ENCODE data around the gene ARL6IP5. TPM values are rescaled to one million over a fixed set of nuclear protein-coding genes. Genes with fewer than 3 reads are reported as not detected.

Gene ARL6IP5
- total RNA-seq, 2 donors from 2014 or later, result 172 to 199 TPM

GRCh38 chr3:69082361-69082760, 2.4 kb upstream of the ARL6IP5 start:
- no peak for TF ChIP-seq CTCF (IDR thresholded peaks at IDR 0.05)
- peak overlapping the region in 1 of 2 donors; percentile 96 for H3K27ac ChIP-seq
- H3K4me3 ChIP-seq, result no peak overlapping the region

DNA sequence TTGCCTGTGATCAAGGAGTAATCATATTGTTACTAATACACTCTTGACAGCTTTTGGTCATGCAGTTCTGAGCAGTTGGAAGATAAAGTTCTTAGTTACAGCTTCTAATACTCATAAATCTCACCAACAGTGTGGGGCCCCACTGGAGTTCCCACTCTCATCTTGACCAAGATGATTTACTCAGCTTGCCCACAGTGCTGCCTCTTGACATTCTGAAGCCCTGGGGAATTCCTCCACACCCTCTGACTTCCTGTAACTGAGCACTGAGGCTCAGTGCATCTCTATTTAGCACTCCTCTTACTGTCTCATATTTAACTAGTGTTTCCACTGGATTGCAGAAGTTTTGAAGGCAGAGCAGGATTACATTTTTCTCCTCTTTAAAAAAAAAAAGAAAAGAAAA, 1.9 kb upstream of the ARL6IP5 start:
- Histone ChIP-seq H3K27me3 (no peaks in the 10 kb centered on the region), H3K4me1 (peaks cover 0 to 74% of the 10 kb centered on the region in 2 donors), H3K36me3 (no peaks in the 10 kb centered on the region), H3K27ac (peak overlapping the region in 1 of 2 donors; percentile 96), H3K4me3 (no peak overlapping the region), H3K9me3 (no peaks in the 10 kb centered on the region)
- no peak for DNase-seq (ENCODE audit: low spot score)
- TF ChIP-seq CTCF (IDR thresholded peaks at IDR 0.05), result no peak

More at GRCh38 chr3:69082361-69082760, 2.4 kb upstream of the ARL6IP5 start:
- H3K9me3 ChIP-seq, result no peaks in the 10 kb centered on the region
- H3K27me3 ChIP-seq, result no peaks in the 10 kb centered on the region
- DNase-seq (ENCODE audit: low spot score), result no peak
- H3K36me3 ChIP-seq, result no peaks in the 10 kb centered on the region
- peaks cover 0 to 70% of the 10 kb centered on the region in 2 donors for H3K4me1 ChIP-seq

DNA sequence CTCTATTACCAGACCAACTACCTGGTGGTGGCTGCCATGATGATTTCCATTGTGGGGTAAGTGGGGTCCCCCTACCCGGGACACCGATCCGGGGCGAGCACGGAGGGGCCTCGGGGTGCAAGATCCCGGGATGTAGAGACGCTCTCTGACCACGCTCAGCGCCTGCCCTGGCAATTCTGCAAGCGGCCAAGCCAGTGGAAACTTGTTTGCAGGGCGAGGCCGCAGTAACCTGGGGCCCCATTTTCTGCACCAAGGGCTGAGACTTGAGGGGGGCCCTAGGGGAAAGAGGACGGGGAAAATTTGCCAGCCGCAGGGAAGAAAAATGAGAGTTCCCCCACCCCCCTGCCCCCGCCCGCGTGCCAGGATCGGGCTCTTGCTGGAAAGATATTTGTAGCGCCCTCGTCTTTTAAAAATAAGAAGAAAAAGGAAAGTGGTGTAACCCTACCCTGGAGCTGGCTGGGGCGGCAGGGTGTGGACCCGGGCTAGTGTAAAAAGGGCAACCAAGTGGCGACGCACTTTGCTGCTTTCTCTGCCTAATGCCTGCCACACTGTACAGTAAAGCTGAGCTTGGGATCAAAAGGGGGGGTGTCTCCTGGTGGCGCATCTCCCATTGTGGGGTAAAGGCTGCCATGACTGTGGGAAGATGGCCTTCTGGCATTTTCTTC, 563 bp downstream of the ARL6IP5 start:
- peaks cover 0 to 82% of the 10 kb centered on the region in 2 donors for H3K4me1 ChIP-seq
- peak overlapping the region; percentile 87 to 94 for H3K4me3 ChIP-seq
- no peaks in the 10 kb centered on the region for H3K9me3 ChIP-seq
- H3K27me3 ChIP-seq, result no peaks in the 10 kb centered on the region
- peak overlapping the region; percentile 96 for H3K27ac ChIP-seq
- no peak for DNase-seq (ENCODE audit: low spot score)
- TF ChIP-seq CTCF (IDR thresholded peaks at IDR 0.05), result no peak
- H3K36me3 ChIP-seq, result no peaks in the 10 kb centered on the region

DNA sequence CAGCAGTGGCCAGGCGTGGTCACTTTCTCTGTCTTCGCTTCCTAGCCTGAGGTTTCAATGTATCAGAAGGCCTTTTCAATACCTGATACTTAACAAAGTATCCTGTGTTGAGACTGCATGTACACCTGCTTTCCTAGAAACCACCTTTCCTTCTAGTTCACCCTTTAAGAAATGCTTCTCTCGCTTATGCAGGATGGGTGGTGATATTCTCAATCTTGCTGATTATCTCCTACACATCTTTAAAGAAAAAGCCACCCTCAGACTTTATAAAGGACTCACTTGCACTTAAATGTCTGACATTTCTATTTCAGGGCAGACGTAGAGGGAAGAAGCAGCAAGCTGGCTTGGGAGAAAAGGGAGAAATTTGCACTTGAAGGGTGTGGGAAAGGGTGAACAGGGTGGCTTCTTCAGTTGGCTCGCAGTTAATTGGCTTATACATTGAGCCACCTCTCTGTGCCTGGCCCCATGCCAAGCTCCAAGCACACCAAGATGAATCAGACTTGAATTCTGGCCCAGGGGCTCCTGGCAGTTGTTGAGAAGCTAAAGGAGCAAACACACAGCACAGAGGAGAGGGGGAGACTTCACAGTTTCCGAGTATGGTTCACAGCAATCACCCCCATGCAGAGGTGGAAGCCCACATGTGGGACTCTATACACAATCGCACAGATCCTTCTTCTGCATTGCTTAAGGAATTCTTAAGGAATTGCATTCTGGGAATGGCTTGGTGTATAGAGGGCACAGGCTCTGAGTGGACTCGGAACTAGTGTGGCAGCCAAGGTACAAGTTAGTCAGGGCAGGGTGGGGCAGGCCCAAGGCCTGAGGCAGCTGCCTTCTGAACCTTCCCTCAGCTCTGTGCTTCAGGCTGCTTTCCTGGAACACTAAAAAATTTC, 1.3 kb downstream of the ARL6IP5 start:
- no peak for TF ChIP-seq CTCF (IDR thresholded peaks at IDR 0.05)
- Histone ChIP-seq H3K36me3 (no peaks in the 10 kb centered on the region), H3K4me3 (peak overlapping the region; percentile 87 to 94), H3K27me3 (no peaks in the 10 kb centered on the region), H3K9me3 (no peaks in the 10 kb centered on the region), H3K27ac (peak overlapping the region; percentile 96), H3K4me1 (peaks cover 0 to 85% of the 10 kb centered on the region in 2 donors)
- peak; percentile 97 for DNase-seq (ENCODE audit: low spot score)

DNA sequence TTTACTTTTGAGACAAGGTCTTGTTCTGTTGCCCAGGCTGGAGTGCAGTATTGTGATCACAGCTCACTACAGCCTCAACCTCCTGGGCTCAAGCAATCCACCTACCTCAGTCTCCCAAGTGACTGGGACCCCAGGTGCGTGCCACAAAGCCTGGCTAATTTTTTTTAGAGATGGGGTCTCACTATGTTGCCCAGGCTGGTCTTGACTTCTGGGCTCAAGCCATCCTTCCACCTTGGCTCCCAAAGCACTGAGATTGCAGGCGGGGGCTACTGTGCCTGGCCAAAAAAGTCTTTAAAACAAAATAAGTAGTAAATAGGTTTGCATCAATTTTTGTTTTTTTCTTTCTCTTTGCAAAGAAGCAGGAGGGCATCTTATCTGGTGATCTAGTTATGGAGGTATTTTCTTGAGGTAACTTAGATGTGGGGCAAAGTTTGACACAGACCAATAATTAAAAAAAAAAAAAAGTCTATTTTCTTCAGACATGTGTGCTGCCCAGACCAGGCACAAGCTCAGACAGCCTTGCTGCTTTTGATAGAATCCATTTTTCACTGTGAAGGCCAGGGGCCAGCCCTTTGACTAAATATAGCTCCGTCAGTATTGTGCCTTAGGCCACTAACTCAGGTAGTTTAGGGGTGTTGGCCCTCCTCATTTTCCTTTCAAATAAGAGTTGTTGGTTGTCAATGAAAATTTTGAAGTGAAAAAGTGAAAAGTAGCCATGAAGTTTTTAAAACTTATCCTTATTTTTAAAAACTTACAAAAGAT, 2.5 kb downstream of the ARL6IP5 start:
- Histone ChIP-seq H3K4me3 (peak overlapping the region; percentile 87 to 94), H3K9me3 (no peaks in the 10 kb centered on the region), H3K36me3 (no peaks in the 10 kb centered on the region), H3K4me1 (peaks cover 0 to 88% of the 10 kb centered on the region in 2 donors), H3K27ac (peak overlapping the region; percentile 96), H3K27me3 (no peaks in the 10 kb centered on the region)
- DNase-seq (ENCODE audit: low spot score), result no peak
- no peak for TF ChIP-seq CTCF (IDR thresholded peaks at IDR 0.05)
